ENCODE data around the gene HDAC4.

GRCh38 chr2:239113615-239114014 lies 287.2 kb downstream of the HDAC4 start:
- TF ChIP-seq CTCF (conservative IDR thresholded peaks at IDR 0.05) = no peak
- TF ChIP-seq EZH2 (IDR thresholded peaks at IDR 0.05; ENCODE audit: low read depth) = no peak
